Measurements from ENCODE around the gene RYR1. TPM values are rescaled to one million over a fixed set of nuclear protein-coding genes. Genes with fewer than 3 reads are reported as not detected.
A peak's percentile ranks its signal among the peaks of the same experiment; 100 is the strongest.

The RYR1 gene
- total RNA-seq, 4 donors from 2014 or later, result 0.54 to 1.6 (median 0.61) TPM

DNA sequence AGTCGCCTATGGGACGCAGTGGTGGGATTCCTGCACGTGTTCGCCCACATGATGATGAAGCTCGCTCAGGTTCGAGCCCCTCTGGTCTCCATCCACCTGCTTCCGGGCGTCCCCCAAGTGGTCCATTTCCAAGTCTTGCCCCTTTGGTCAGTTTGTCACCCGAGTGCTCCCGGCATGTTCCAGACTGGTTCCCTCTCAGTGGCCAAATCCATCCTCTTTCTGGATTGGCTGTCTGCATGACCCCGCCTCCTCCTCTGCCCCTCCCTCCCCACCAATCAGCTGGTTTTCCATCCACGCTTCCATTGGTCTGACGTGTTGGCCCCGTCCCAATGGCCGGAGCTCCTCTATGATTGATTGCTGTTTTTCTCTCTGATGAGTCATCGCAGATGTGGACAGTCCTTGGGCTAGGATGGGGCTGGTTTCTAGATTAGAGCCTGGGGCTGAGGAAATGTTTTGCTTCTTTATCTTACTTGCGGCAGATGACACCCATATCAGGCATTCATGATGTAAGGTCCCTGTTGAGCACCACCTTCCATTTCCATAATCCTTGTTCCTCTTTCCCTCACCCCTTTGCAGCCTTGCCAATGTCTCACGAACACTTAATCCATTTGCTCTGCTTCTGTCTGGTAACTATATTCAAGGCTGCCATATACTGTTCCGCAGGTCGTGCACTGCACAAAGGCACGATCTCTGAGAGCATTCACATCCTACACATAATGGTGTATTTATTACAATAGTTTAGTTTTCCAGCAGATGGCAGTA is 110.5 kb downstream of the RYR1 start:
- WGBS, 2 donors, result 57 to 64% methylated on average over 21 of the region's 21 CpGs
- Histone ChIP-seq H3K27ac (no peak overlapping the region), H3K9me3 (no peaks in the 10 kb centered on the region), H3K36me3 (no peaks in the 10 kb centered on the region), H3K27me3 (no peaks in the 10 kb centered on the region), H3K4me3 (replicated peaks in 1 of 3) (no peak overlapping the region), H3K4me1 (no peaks in the 10 kb centered on the region)
- DNase-seq, result peak; percentile 18 to 30
- TF ChIP-seq POLR2A (IDR thresholded peaks at IDR 0.05), result no peak
- TF ChIP-seq, protein P1, sequence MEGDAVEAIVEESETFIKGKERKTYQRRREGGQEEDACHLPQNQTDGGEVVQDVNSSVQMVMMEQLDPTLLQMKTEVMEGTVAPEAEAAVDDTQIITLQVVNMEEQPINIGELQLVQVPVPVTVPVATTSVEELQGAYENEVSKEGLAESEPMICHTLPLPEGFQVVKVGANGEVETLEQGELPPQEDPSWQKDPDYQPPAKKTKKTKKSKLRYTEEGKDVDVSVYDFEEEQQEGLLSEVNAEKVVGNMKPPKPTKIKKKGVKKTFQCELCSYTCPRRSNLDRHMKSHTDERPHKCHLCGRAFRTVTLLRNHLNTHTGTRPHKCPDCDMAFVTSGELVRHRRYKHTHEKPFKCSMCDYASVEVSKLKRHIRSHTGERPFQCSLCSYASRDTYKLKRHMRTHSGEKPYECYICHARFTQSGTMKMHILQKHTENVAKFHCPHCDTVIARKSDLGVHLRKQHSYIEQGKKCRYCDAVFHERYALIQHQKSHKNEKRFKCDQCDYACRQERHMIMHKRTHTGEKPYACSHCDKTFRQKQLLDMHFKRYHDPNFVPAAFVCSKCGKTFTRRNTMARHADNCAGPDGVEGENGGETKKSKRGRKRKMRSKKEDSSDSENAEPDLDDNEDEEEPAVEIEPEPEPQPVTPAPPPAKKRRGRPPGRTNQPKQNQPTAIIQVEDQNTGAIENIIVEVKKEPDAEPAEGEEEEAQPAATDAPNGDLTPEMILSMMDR (IDR thresholded peaks at IDR 0.05), result peak in 4 of 6 experiments; percentile 16 to 70 (median 60)
- intact Hi-C loops (cut with DNase I), result loop anchor here (10.0 kb wide), 1 partner anchor 91 kb away; no protein-coding TSS in a partner anchor

DNA sequence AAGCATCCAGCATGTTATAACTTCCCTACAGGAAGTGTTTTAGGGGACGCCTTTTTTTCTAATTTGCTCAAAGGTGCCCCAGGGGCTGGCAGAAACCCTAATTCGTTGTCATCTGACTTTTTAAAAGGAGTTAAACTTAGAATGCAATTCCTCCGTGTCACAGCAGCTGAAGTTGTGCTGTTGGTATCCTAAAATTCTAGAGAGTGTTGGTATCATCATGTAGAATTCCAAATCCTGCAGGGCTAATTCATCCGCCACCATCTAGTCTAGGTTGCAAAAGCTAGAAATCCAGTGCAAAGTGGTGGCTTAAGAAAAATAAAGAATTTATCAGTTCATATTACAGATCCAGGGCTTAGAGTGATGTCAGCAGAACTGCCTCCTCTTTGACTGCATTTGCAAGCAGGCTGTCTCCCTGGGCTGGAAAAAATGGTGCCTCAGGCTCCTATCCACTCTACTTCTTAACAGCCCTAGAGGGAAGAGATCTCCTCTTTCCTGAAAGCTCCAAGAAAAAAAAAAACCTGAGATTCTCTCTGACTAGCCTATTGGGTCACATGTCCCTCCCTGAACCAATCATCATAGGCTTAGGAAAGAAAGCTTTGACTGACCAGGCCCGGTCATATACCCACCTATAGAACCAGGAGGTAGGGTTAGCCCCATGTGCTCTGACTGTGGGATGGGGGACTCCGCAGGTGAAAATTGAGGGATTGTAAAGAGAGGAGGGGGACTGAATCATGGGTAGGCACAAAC is 111.3 kb downstream of the RYR1 start:
- Histone ChIP-seq H3K4me1 (no peaks in the 10 kb centered on the region), H3K27ac (no peak overlapping the region), H3K9me3 (no peaks in the 10 kb centered on the region), H3K36me3 (no peaks in the 10 kb centered on the region), H3K4me3 (replicated peaks in 1 of 3) (no peak overlapping the region), H3K27me3 (no peaks in the 10 kb centered on the region)
- 45 to 46% methylated on average over 6 of the region's 6 CpGs for WGBS, 2 donors
- no peak for DNase-seq
- TF ChIP-seq, protein P1 (IDR thresholded peaks at IDR 0.05), result peak in 3 of 6 experiments; percentile 2 to 43 (median 2)
- no peak for TF ChIP-seq POLR2A (IDR thresholded peaks at IDR 0.05)
- intact Hi-C loops (cut with DNase I), result loop anchor here (10.0 kb wide), 1 partner anchor 90 kb away; no protein-coding TSS in a partner anchor

DNA sequence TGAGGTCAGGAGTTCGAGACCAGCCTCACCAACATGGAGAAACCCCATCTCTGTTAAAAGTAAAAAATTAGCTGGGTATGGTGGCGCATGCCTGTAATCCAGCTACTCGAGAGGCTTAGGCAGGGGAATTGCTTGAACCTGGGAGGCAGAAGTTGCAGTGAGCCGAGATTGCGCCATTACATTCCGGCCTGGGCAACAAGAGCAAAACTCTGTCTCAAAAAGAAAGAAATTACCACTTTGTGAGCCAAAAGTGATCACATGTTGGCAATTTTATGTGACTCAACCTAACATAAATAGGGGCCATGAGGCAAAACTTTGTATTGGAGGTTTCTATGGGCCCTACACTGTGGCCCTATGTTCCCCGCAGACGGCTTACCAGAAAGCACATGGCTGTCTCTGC is 112.1 kb downstream of the RYR1 start:
- no peaks in the 10 kb centered on the region for H3K27me3 ChIP-seq
- DNase-seq, result no peak
- no peak overlapping the region for H3K4me3 ChIP-seq (replicated peaks in 1 of 3)
- no peaks in the 10 kb centered on the region for H3K4me1 ChIP-seq
- intact Hi-C loops (cut with DNase I), result loop anchor here (10.0 kb wide), 1 partner anchor 89 kb away; no protein-coding TSS in a partner anchor
- H3K27ac ChIP-seq, result no peak overlapping the region
- 96 to 97% methylated on average over 8 of the region's 8 CpGs for WGBS, 2 donors
- no peaks in the 10 kb centered on the region for H3K9me3 ChIP-seq
- no peaks in the 10 kb centered on the region for H3K36me3 ChIP-seq
- no peak for TF ChIP-seq POLR2A (IDR thresholded peaks at IDR 0.05)
- TF ChIP-seq, protein P1 (IDR thresholded peaks at IDR 0.05), result no peak

DNA sequence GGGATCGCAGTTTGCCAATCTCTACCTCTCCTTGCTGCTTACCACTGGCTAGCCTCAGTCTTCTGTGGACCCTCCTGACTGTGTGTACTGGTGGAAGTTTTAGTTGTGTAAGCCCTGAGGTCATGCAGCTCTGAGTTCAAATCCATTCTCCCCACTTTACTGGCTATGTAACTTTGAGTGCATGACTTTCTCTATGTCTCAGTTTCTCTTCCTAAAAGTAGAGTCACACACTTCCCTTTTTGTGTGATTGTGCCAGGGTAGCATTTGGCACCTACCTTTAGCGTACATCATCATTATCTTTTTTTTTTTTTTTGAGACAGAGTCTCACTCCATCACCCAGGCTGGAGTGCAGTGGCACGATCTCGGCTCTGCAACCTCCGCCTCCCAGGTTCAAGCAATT is 113.9 kb downstream of the RYR1 start:
- Histone ChIP-seq H3K27ac (no peak overlapping the region), H3K9me3 (no peaks in the 10 kb centered on the region), H3K4me1 (no peaks in the 10 kb centered on the region), H3K27me3 (no peaks in the 10 kb centered on the region), H3K36me3 (no peaks in the 10 kb centered on the region), H3K4me3 (replicated peaks in 1 of 3) (no peak overlapping the region)
- intact Hi-C loops (cut with DNase I), result loop anchor here (10.0 kb wide), 1 partner anchor 87 kb away; no protein-coding TSS in a partner anchor
- TF ChIP-seq POLR2A (IDR thresholded peaks at IDR 0.05), result no peak
- TF ChIP-seq, protein P1 (IDR thresholded peaks at IDR 0.05), result no peak
- 89 to 95% methylated on average over 5 of the region's 5 CpGs for WGBS, 2 donors
- DNase-seq, result no peak

All from thyroid gland (tissue), 4 donors.